ENCODE data around the gene NPY4R2.
"Not testable (repeated sequence)": the region's sequence is repeated elsewhere in the genome, so short reads cannot be mapped to it uniquely, and the experiment has no call there.

Gene NPY4R2

GRCh38 chr10:47918475-47918874, at the start of gene NPY4R2:
Gene NPY4R2, plus strand, starts transcription at chr10:47918662. Its CDS starts 3,326 bp downstream, at chr10:47921988.
- not testable (repeated sequence) for H3K4me3 ChIP-seq (ENCODE audit: low read depth in 1 of 2, low read length in 2 of 2); H3K4me1 ChIP-seq (ENCODE audit: control insufficient read depth in 1 of 2, insufficient read depth in 2 of 2, low read length in 2 of 2); H3K27me3 ChIP-seq (ENCODE audit: low read depth, low read length); H3K36me3 ChIP-seq (ENCODE audit: control insufficient read depth in 1 of 2, insufficient read depth in 2 of 2, low read length in 2 of 2); H3K9me3 ChIP-seq (ENCODE audit: control insufficient read depth in 1 of 2, low read length in 2 of 2); H3K27ac ChIP-seq (ENCODE audit: low read length)

- H3K36me3 ChIP-seq (ENCODE audit: control insufficient read depth in 1 of 2, insufficient read depth in 2 of 2, low read length in 2 of 2); H3K4me3 ChIP-seq (ENCODE audit: low read depth in 1 of 2, low read length in 2 of 2); H3K27ac ChIP-seq (ENCODE audit: low read length); H3K9me3 ChIP-seq (ENCODE audit: control insufficient read depth in 1 of 2, low read length in 2 of 2); H3K27me3 ChIP-seq (ENCODE audit: low read depth, low read length); H3K4me1 ChIP-seq (ENCODE audit: control insufficient read depth in 1 of 2, insufficient read depth in 2 of 2, low read length in 2 of 2): not testable (repeated sequence)
Observed at GRCh38 chr10:47870887-47871286, 47.6 kb upstream of the NPY4R2 start.

GRCh38 chr10:47871485-47872180, 46.8 kb upstream of the NPY4R2 start:
- not testable (repeated sequence) for H3K36me3 ChIP-seq (ENCODE audit: control insufficient read depth in 1 of 2, insufficient read depth in 2 of 2, low read length in 2 of 2); H3K27me3 ChIP-seq (ENCODE audit: low read depth, low read length); H3K4me3 ChIP-seq (ENCODE audit: low read depth in 1 of 2, low read length in 2 of 2); H3K4me1 ChIP-seq (ENCODE audit: control insufficient read depth in 1 of 2, insufficient read depth in 2 of 2, low read length in 2 of 2); H3K9me3 ChIP-seq (ENCODE audit: control insufficient read depth in 1 of 2, low read length in 2 of 2); H3K27ac ChIP-seq (ENCODE audit: low read length)

GRCh38 chr10:47872236-47872635, 46.2 kb upstream of the NPY4R2 start:
- not testable (repeated sequence) for H3K36me3 ChIP-seq (ENCODE audit: control insufficient read depth in 1 of 2, insufficient read depth in 2 of 2, low read length in 2 of 2); H3K4me3 ChIP-seq (ENCODE audit: low read depth in 1 of 2, low read length in 2 of 2); H3K9me3 ChIP-seq (ENCODE audit: control insufficient read depth in 1 of 2, low read length in 2 of 2); H3K4me1 ChIP-seq (ENCODE audit: control insufficient read depth in 1 of 2, insufficient read depth in 2 of 2, low read length in 2 of 2); H3K27me3 ChIP-seq (ENCODE audit: low read depth, low read length); H3K27ac ChIP-seq (ENCODE audit: low read length)

GRCh38 chr10:47884239-47884638, 34.2 kb upstream of the NPY4R2 start:
- not testable (repeated sequence) for H3K4me3 ChIP-seq (ENCODE audit: low read depth in 1 of 2, low read length in 2 of 2); H3K27ac ChIP-seq (ENCODE audit: low read length); H3K9me3 ChIP-seq (ENCODE audit: control insufficient read depth in 1 of 2, low read length in 2 of 2); H3K36me3 ChIP-seq (ENCODE audit: control insufficient read depth in 1 of 2, insufficient read depth in 2 of 2, low read length in 2 of 2); H3K27me3 ChIP-seq (ENCODE audit: low read depth, low read length); H3K4me1 ChIP-seq (ENCODE audit: control insufficient read depth in 1 of 2, insufficient read depth in 2 of 2, low read length in 2 of 2)

GRCh38 chr10:47884934-47885333, 33.5 kb upstream of the NPY4R2 start:
- H3K27me3 ChIP-seq (ENCODE audit: low read depth, low read length); H3K4me3 ChIP-seq (ENCODE audit: low read depth in 1 of 2, low read length in 2 of 2); H3K9me3 ChIP-seq (ENCODE audit: control insufficient read depth in 1 of 2, low read length in 2 of 2); H3K27ac ChIP-seq (ENCODE audit: low read length); H3K4me1 ChIP-seq (ENCODE audit: control insufficient read depth in 1 of 2, insufficient read depth in 2 of 2, low read length in 2 of 2); H3K36me3 ChIP-seq (ENCODE audit: control insufficient read depth in 1 of 2, insufficient read depth in 2 of 2, low read length in 2 of 2): not testable (repeated sequence)

- not testable (repeated sequence) for H3K36me3 ChIP-seq (ENCODE audit: control insufficient read depth in 1 of 2, insufficient read depth in 2 of 2, low read length in 2 of 2); H3K4me1 ChIP-seq (ENCODE audit: control insufficient read depth in 1 of 2, insufficient read depth in 2 of 2, low read length in 2 of 2); H3K27me3 ChIP-seq (ENCODE audit: low read depth, low read length); H3K4me3 ChIP-seq (ENCODE audit: low read depth in 1 of 2, low read length in 2 of 2); H3K27ac ChIP-seq (ENCODE audit: low read length); H3K9me3 ChIP-seq (ENCODE audit: control insufficient read depth in 1 of 2, low read length in 2 of 2)
Observed at GRCh38 chr10:47886356-47886755, 32.1 kb upstream of the NPY4R2 start.

- H3K4me3 ChIP-seq (ENCODE audit: low read depth in 1 of 2, low read length in 2 of 2); H3K36me3 ChIP-seq (ENCODE audit: control insufficient read depth in 1 of 2, insufficient read depth in 2 of 2, low read length in 2 of 2); H3K9me3 ChIP-seq (ENCODE audit: control insufficient read depth in 1 of 2, low read length in 2 of 2); H3K27ac ChIP-seq (ENCODE audit: low read length); H3K27me3 ChIP-seq (ENCODE audit: low read depth, low read length); H3K4me1 ChIP-seq (ENCODE audit: control insufficient read depth in 1 of 2, insufficient read depth in 2 of 2, low read length in 2 of 2): not testable (repeated sequence)
Observed at GRCh38 chr10:47886827-47887226, 31.6 kb upstream of the NPY4R2 start.

GRCh38 chr10:47890737-47891136, 27.7 kb upstream of the NPY4R2 start:
- H3K27me3 ChIP-seq (ENCODE audit: low read depth, low read length); H3K9me3 ChIP-seq (ENCODE audit: control insufficient read depth in 1 of 2, low read length in 2 of 2); H3K4me1 ChIP-seq (ENCODE audit: control insufficient read depth in 1 of 2, insufficient read depth in 2 of 2, low read length in 2 of 2); H3K4me3 ChIP-seq (ENCODE audit: low read depth in 1 of 2, low read length in 2 of 2); H3K36me3 ChIP-seq (ENCODE audit: control insufficient read depth in 1 of 2, insufficient read depth in 2 of 2, low read length in 2 of 2); H3K27ac ChIP-seq (ENCODE audit: low read length): not testable (repeated sequence)

GRCh38 chr10:47892494-47893261, 25.8 kb upstream of the NPY4R2 start:
- H3K27me3 ChIP-seq (ENCODE audit: low read depth, low read length), result not testable (repeated sequence)

GRCh38 chr10:47894571-47894970, 23.9 kb upstream of the NPY4R2 start:
- H3K36me3 ChIP-seq (ENCODE audit: control insufficient read depth in 1 of 2, insufficient read depth in 2 of 2, low read length in 2 of 2); H3K9me3 ChIP-seq (ENCODE audit: control insufficient read depth in 1 of 2, low read length in 2 of 2); H3K4me3 ChIP-seq (ENCODE audit: low read depth in 1 of 2, low read length in 2 of 2); H3K27ac ChIP-seq (ENCODE audit: low read length); H3K27me3 ChIP-seq (ENCODE audit: low read depth, low read length); H3K4me1 ChIP-seq (ENCODE audit: control insufficient read depth in 1 of 2, insufficient read depth in 2 of 2, low read length in 2 of 2): not testable (repeated sequence)

More at GRCh38 chr10:47892494-47893261, 25.8 kb upstream of the NPY4R2 start:
- not testable (repeated sequence) for H3K4me3 ChIP-seq (ENCODE audit: low read depth in 1 of 2, low read length in 2 of 2); H3K36me3 ChIP-seq (ENCODE audit: control insufficient read depth in 1 of 2, insufficient read depth in 2 of 2, low read length in 2 of 2); H3K27ac ChIP-seq (ENCODE audit: low read length); H3K9me3 ChIP-seq (ENCODE audit: control insufficient read depth in 1 of 2, low read length in 2 of 2); H3K4me1 ChIP-seq (ENCODE audit: control insufficient read depth in 1 of 2, insufficient read depth in 2 of 2, low read length in 2 of 2)

- not testable (repeated sequence) for H3K4me3 ChIP-seq (ENCODE audit: low read depth in 1 of 2, low read length in 2 of 2); H3K36me3 ChIP-seq (ENCODE audit: control insufficient read depth in 1 of 2, insufficient read depth in 2 of 2, low read length in 2 of 2); H3K27me3 ChIP-seq (ENCODE audit: low read depth, low read length); H3K27ac ChIP-seq (ENCODE audit: low read length); H3K4me1 ChIP-seq (ENCODE audit: control insufficient read depth in 1 of 2, insufficient read depth in 2 of 2, low read length in 2 of 2); H3K9me3 ChIP-seq (ENCODE audit: control insufficient read depth in 1 of 2, low read length in 2 of 2)
Observed at GRCh38 chr10:47897813-47898212, 20.6 kb upstream of the NPY4R2 start.

Data from muscle layer of duodenum (tissue), 2 donors.